OCI-LY7 (cell line): ENCODE data around the gene TOP3A. TPM values are rescaled to one million over a fixed set of nuclear protein-coding genes. Genes with fewer than 3 reads are reported as not detected.

Source experiments
- BruUV-seq: library from RNA; stranded (reverse); fragments of 400-500 nt; replicated peaks from 2 replicates; lab custom pipeline; 2021; lab: Mats Ljungman, UMichigan
- CTCF ChIA-PET: fragments of 300-600 bp; sonication (Branson Sonifier 250); formaldehyde crosslinking; loops from one replicate; lab custom pipeline; 2022; ENCODE audit warnings: antibody characterized with exemption; ENCODE audit not compliant: unreplicated experiment; lab: Charles Lee
- POLR2A ChIA-PET: fragments of 300-600 bp; sonication (Branson Sonifier 250); formaldehyde crosslinking; loops from one replicate; lab custom pipeline; 2022; ENCODE audit warnings: antibody characterized with exemption; lab: Charles Lee
- DNase-seq: peaks from one replicate; pipeline ENCODE4 v3.0.0-alpha.2; 2015; ENCODE audit warnings: low spot score
- H2AFZ ChIP-seq: fragments of 200-600 bp; sonication (generic), shearing (Covaris generic); 2 replicates; pipeline ENCODE4 v1.6.1; 2014; ENCODE audit warnings: mild to moderate bottlenecking, antibody characterized with exemption, low read length, moderate library complexity
- H3K27ac ChIP-seq: fragments of 200-600 bp; sonication (generic); 2 replicates; pipeline ENCODE4 v1.5.1; 2014; ENCODE audit warnings: mixed run types, low read depth, mild to moderate bottlenecking, moderate library complexity, low read length, inconsistent platforms; ENCODE audit not compliant: poor library complexity, severe bottlenecking
- H3K36me3 ChIP-seq: fragments of 200-600 bp; sonication (generic); 2 replicates; pipeline ENCODE4 v1.6.1; 2014; ENCODE audit warnings: mild to moderate bottlenecking, antibody characterized with exemption, low read length, moderate library complexity, mixed read lengths; ENCODE audit not compliant: insufficient read depth
- H3K4me1 ChIP-seq: fragments of 200-600 bp; sonication (generic); 2 replicates; pipeline ENCODE4 v1.5.1; 2014; ENCODE audit warnings: mild to moderate bottlenecking, low read length; ENCODE audit not compliant: insufficient read depth, poor library complexity, severe bottlenecking
- H3K4me2 ChIP-seq: fragments of 200-600 bp; sonication (generic); 2 replicates; pipeline ENCODE4 v1.6.1; 2014; ENCODE audit warnings: mild to moderate bottlenecking, low read length
- H3K4me3 ChIP-seq: fragments of 200-600 bp; sonication (generic); 2 replicates; pipeline ENCODE4 v1.5.1; 2014; ENCODE audit warnings: mild to moderate bottlenecking, low read depth, low read length; ENCODE audit not compliant: poor library complexity, severe bottlenecking
- H3K79me2 ChIP-seq: fragments of 200-600 bp; sonication (generic); 2 replicates; pipeline ENCODE4 v1.6.1; 2016; ENCODE audit warnings: low read depth, mild to moderate bottlenecking, low read length, moderate library complexity, mixed read lengths; ENCODE audit not compliant: insufficient read depth
- H3K9me2 ChIP-seq: fragments of 200-600 bp; sonication (generic); 2 replicates; pipeline ENCODE4 v1.6.1; 2016; ENCODE audit warnings: mild to moderate bottlenecking, low read length, mixed read lengths; ENCODE audit not compliant: insufficient read depth
- H3K9me3 ChIP-seq: fragments of 200-600 bp; sonication (generic); 2 replicates; pipeline ENCODE4 v1.6.1; 2014; ENCODE audit warnings: mild to moderate bottlenecking, mixed run types, low read length, mixed read lengths
- H4K20me1 ChIP-seq: fragments of 200-600 bp; sonication (generic); 2 replicates; pipeline ENCODE4 v1.6.1; 2014; ENCODE audit warnings: mild to moderate bottlenecking, antibody characterized with exemption, low read length, moderate library complexity, mixed read lengths; ENCODE audit not compliant: insufficient read depth
- EZH2phosphoT487 ChIP-seq: fragments of 200-600 bp; sonication (generic); IDR thresholded peaks from 2 replicates; pipeline ENCODE4 v1.6.1; 2018; ENCODE audit warnings: low read depth, borderline replicate concordance, mild to moderate bottlenecking, mixed run types, antibody characterized with exemption, low read length, moderate library complexity, mixed read lengths
- intact Hi-C: fragments of 100-400 bp; cut with micrococcal nuclease; formaldehyde crosslinking; loops from one replicate; pipeline ENCODE4 v1.10.0; 2022; ENCODE audit not compliant: unreplicated experiment
- total RNA-seq, 2 experiments: library from RNA; depleted of rRNA in 1 of 2; stranded (reverse); fragments of >200 nt in 1 of 2; shearing (Covaris generic) in 1 of 2; gene quantifications; 2 replicates each; pipeline ENCODE4 v1.2.3, GENCODE V29; 2014 to 2022
- TF ChIP-seq, protein P1 (sequence below): fragments of 200-600 bp; sonication (generic); conservative IDR thresholded peaks from 2 replicates; pipeline ENCODE4 v1.5.1; 2014; ENCODE audit warnings: mild to moderate bottlenecking, antibody characterized with exemption, low read length, moderate library complexity, mixed read lengths

TOP3A gene
- total RNA-seq, 2 experiments from 2014 or later: 48.3 to 64.4 TPM

DNA sequence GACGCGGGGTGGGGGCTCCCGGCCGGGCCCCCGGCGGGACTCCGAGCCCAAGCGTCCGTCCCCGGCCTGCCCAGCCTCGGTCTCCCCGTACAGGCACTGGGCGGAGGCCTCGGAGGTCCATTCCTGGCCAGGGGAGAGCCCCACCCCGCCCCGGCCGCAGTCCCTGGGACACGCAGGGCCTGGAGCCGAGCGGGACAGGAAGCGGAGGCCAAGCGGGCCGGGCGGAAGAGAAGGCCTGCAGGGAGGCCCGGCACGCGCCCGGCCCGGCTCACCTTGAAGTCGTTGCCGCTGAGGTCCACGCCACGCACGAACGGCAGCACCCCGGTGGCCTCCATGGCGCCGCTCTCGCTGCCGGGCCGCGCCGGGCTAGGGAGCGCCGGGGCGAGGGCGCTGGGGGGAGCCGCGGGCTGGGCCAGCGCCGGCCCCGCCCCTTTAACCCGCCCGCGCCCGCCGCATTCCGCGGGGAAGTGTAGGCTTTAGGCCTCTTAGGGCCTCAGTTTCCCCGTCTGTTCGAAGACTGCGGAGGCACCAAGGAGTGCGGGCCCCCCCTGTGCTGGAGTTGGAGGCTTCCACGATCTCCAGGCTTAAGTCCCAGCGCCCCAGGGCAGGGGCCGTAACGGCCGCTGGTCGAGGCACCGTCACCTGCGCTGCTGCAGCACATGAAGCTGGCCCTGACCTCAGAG lies 56.3 kb downstream of the TOP3A start, which contains the start of gene FLII:
Gene FLII, minus strand, starts transcription at position 383 of the 683 bp plus-strand sequence. Its CDS starts 48 bp downstream, at position 335.
- Histone ChIP-seq H3K9me3 (no peaks in the 10 kb centered on the region), H3K4me2 (peak within 1 kb of the TSS; percentile 98), H3K27ac (peak within 1 kb of the TSS; percentile 49), H3K36me3 (peaks cover 28% of the 10 kb centered on the region), H4K20me1 (no peaks in the 10 kb centered on the region), H3K79me2 (peaks cover 15% of the 10 kb centered on the region; the same call in 1 of the 2 replicates), H3K4me1 (peaks cover 33% of the 10 kb centered on the region), H3K4me3 (peak within 1 kb of the TSS; percentile 89), H3K9me2 (no peaks in the 10 kb centered on the region), H2AFZ (peak within 1 kb of the TSS; percentile 96)
- POLR2A ChIA-PET: interaction anchor here (0.8 kb wide), 1 partner anchor 10 kb away, joined by 3 read pairs; no protein-coding TSS in a partner anchor
- CTCF ChIA-PET: no interaction called here
- peak; percentile 60 for DNase-seq
- TF ChIP-seq EZH2phosphoT487: no peak
- TF ChIP-seq, protein P1, sequence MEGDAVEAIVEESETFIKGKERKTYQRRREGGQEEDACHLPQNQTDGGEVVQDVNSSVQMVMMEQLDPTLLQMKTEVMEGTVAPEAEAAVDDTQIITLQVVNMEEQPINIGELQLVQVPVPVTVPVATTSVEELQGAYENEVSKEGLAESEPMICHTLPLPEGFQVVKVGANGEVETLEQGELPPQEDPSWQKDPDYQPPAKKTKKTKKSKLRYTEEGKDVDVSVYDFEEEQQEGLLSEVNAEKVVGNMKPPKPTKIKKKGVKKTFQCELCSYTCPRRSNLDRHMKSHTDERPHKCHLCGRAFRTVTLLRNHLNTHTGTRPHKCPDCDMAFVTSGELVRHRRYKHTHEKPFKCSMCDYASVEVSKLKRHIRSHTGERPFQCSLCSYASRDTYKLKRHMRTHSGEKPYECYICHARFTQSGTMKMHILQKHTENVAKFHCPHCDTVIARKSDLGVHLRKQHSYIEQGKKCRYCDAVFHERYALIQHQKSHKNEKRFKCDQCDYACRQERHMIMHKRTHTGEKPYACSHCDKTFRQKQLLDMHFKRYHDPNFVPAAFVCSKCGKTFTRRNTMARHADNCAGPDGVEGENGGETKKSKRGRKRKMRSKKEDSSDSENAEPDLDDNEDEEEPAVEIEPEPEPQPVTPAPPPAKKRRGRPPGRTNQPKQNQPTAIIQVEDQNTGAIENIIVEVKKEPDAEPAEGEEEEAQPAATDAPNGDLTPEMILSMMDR: no peak
- BruUV-seq: no TSS peak
- intact Hi-C loops: loop anchor here (2.0 to 5.0 kb wide), 2 partner anchors 74 to 104 kb away; partner anchors contain the start of gene SHMT1

DNA sequence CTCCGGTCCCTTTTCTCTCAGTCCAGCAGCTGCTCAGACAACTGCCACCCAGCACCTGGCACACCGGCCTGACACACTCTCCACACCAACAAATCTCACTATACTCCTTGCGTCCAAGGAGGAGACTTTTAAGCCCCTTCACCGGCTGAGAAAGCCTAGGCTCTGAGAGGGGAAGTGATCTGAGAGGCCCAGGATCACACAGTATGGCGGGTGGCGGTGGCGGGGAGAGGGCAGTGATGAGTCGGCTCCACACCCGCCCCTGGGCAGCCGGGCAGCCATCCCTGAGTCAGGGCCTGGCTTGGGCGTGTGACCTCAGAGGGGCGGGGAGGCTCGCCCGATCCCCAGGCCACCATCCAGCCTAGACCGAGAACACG lies 56.8 kb downstream of the TOP3A start:
- no peaks in the 10 kb centered on the region for H3K9me3 ChIP-seq
- ChIA-PET CTCF (no interaction called here), POLR2A (no interaction called here)
- BruUV-seq: no TSS peak
- peak overlapping the region; percentile 49 for H3K27ac ChIP-seq
- peaks cover 15% of the 10 kb centered on the region; the same call in 1 of the 2 replicates for H3K79me2 ChIP-seq
- H3K9me2 ChIP-seq: no peaks in the 10 kb centered on the region
- H3K4me3 ChIP-seq: peak overlapping the region; percentile 89
- no peaks in the 10 kb centered on the region for H4K20me1 ChIP-seq
- peak overlapping the region; percentile 96 for H2AFZ ChIP-seq
- DNase-seq: peak; percentile 58
- H3K36me3 ChIP-seq: peaks cover 33% of the 10 kb centered on the region
- intact Hi-C loops: loop anchor here (2.0 to 5.0 kb wide), 2 partner anchors 73 to 104 kb away; partner anchors contain the start of gene SHMT1
- peaks cover 33% of the 10 kb centered on the region for H3K4me1 ChIP-seq
- H3K4me2 ChIP-seq: peak overlapping the region; percentile 64
- no peak for TF ChIP-seq EZH2phosphoT487
- TF ChIP-seq, protein P1: no peak
